Naive thymus-derived CD4-positive, alpha-beta T cell (primary cell): Measurements from ENCODE around the gene DOCK4. TPM values are rescaled to one million over a fixed set of nuclear protein-coding genes. Genes with fewer than 3 reads are reported as not detected.

Experiments used
- ATAC-seq: fragments of 150-1000 bp; cut with Tn5 transposase; 2 replicates; pipeline ENCODE4 v1.10.0; 2021; ENCODE audit warnings: mild to moderate bottlenecking, moderate library complexity
- CTCF ChIA-PET: fragments of 350-600 bp; sonication (Branson Sonifier 250); formaldehyde crosslinking; loops from one replicate; lab custom pipeline; 2021; ENCODE audit warnings: antibody characterized with exemption; lab: Charles Lee
- POLR2A ChIA-PET: fragments of 350-600 bp; sonication (Branson Sonifier 250); formaldehyde crosslinking; loops from one replicate; lab custom pipeline; 2021; ENCODE audit warnings: antibody characterized with exemption, inconsistent platforms; lab: Charles Lee
- DNase-seq, 9 donors: peaks; one replicate each; pipeline versions ENCODE4 v3.0.0 to v3.0.0-alpha.2; 2020 to 2022; ENCODE audit warnings: mixed read lengths in 1 of 9
- H3K27ac ChIP-seq: one replicate; pipeline ENCODE4 v1.7.0; 2013; ENCODE audit warnings: mild to moderate bottlenecking, low read depth, low read length, moderate library complexity
- H3K27me3 ChIP-seq, 2 donors: one replicate each; pipeline ENCODE4 v1.7.0; 2013; ENCODE audit warnings: low read length in 2 of 2, mild to moderate bottlenecking in 2 of 2, moderate library complexity in 2 of 2; ENCODE audit not compliant: control insufficient read depth in 2 of 2, insufficient read depth in 2 of 2
- H3K36me3 ChIP-seq, 3 experiments: 1 replicate in 2 of 3; 2 replicates in 1 of 3; pipeline ENCODE4 v1.7.0; 2013; ENCODE audit warnings: low read length in 3 of 3, mild to moderate bottlenecking in 3 of 3, moderate library complexity in 1 of 3; ENCODE audit not compliant: insufficient read depth in 3 of 3, control insufficient read depth in 2 of 3
- H3K4me1 ChIP-seq, 2 donors: one replicate each; pipeline ENCODE4 v1.7.0; 2013; ENCODE audit warnings: low read length in 2 of 2, mild to moderate bottlenecking in 2 of 2, moderate library complexity in 1 of 2; ENCODE audit not compliant: control insufficient read depth in 2 of 2, insufficient read depth in 2 of 2
- H3K4me3 ChIP-seq: 2 replicates; pipeline ENCODE4 v1.7.0; 2013; ENCODE audit warnings: mild to moderate bottlenecking, low read length
- H3K9me3 ChIP-seq, 3 experiments: 1 replicate in 2 of 3; 2 replicates in 1 of 3; pipeline ENCODE4 v1.7.0; 2013; ENCODE audit warnings: low read length in 3 of 3; ENCODE audit not compliant: control insufficient read depth in 2 of 3
- H3K27ac Mint-ChIP-seq, 9 donors: one replicate each; pipeline ENCODE4 v1.8.0; 2020 to 2022; ENCODE audit warnings: mixed read lengths in 9 of 9, mild to moderate bottlenecking in 8 of 9, moderate library complexity in 5 of 9, inconsistent platforms in 2 of 9
- H3K27me3 Mint-ChIP-seq, 5 donors: one replicate each; pipeline ENCODE4 v1.8.0; 2021 to 2022; ENCODE audit warnings: mixed read lengths in 5 of 5, mild to moderate bottlenecking in 1 of 5
- H3K36me3 Mint-ChIP-seq, 5 donors: one replicate each; pipeline ENCODE4 v1.8.0; 2020 to 2022; ENCODE audit warnings: mixed read lengths in 5 of 5, mild to moderate bottlenecking in 3 of 5, inconsistent platforms in 1 of 5
- H3K4me1 Mint-ChIP-seq, 7 donors: one replicate each; pipeline ENCODE4 v1.8.0; 2020 to 2022; ENCODE audit warnings: mixed read lengths in 7 of 7, mild to moderate bottlenecking in 3 of 7, inconsistent platforms in 1 of 7
- H3K4me3 Mint-ChIP-seq, 10 donors: one replicate each; pipeline ENCODE4 v1.8.0; 2020 to 2022; ENCODE audit warnings: mild to moderate bottlenecking in 10 of 10, mixed read lengths in 10 of 10, moderate library complexity in 6 of 10, inconsistent platforms in 2 of 10
- H3K9me3 Mint-ChIP-seq, 11 donors: one replicate each; pipeline ENCODE4 v1.8.0; 2020 to 2022; ENCODE audit warnings: mixed read lengths in 11 of 11, mild to moderate bottlenecking in 4 of 11, inconsistent platforms in 1 of 11, moderate library complexity in 1 of 11
- intact Hi-C, 2 donors: fragments of 100-400 bp; cut with micrococcal nuclease; formaldehyde crosslinking; loops; one replicate each; pipeline ENCODE4 v1.15.1; 2023
- polyA plus RNA-seq, 2 donors: library from polyadenylated mRNA; unstranded; fragments of 300-500 nt; fragmentation: Illumina TruSeq; gene quantifications; one replicate each; pipeline ENCODE4 v1.2.3, GENCODE V29; 2021
- total RNA-seq, 6 experiments: library from RNA in 5 of 6; stranded (reverse) in 5 of 6; gene quantifications; 1 replicate in 5 of 6; 2 replicates in 1 of 6; pipeline ENCODE4 v1.2.3 and lab custom pipeline; 2021 to 2026

DOCK4 gene
- total and polyA plus RNA-seq, 7 experiments from 2014 or later, result 0.16 to 3.1 (median 2.2) TPM; not detected in 1

DNA sequence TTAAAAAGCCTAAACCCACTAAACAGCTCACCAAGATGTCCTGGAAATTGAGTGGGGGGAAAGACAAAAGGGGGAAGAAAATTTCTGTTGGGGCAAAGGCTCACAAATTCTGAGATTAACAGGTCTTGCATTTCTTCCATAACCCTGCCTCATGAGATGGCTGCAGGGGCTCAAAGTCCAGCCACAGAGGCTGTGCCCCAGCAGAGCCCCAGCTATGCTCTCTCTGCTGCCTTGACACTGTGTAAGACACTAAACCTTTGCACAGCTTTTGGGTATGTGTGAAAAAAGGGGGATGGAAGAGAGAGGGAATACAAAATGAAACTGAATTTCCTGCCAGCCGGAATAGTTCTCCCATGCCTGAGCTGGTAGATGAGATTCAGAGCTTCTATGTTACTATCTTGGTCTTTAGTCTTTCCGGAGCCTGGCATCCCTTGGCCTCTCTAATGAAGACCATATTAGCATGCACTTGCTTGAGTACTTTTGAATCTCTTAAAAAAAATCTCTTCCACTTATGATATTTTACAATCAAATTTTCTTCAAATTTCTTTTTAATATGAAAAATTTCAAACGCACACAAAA lies 403.9 kb downstream of the DOCK4 start:
- H3K4me1 ChIP-seq, result no peaks in the 10 kb centered on the region
- ChIA-PET POLR2A (no interaction called here), CTCF (no interaction called here)
- intact Hi-C loops, result no loop called here
- no peaks in the 10 kb centered on the region for H3K27me3 ChIP-seq
- Mint-ChIP-seq H3K36me3 (peaks cover 0 to 17% (median 4%) of the 10 kb centered on the region in 5 donors), H3K27me3 (peaks cover 0 to 4% (median 0%) of the 10 kb centered on the region in 5 donors), H3K4me1 (no peaks in the 10 kb centered on the region), H3K27ac (no peak overlapping the region), H3K9me3 (peaks cover 11 to 67% (median 36%) of the 10 kb centered on the region in 11 donors), H3K4me3 (no peak overlapping the region)
- H3K27ac ChIP-seq, result no peak overlapping the region
- H3K36me3 ChIP-seq, result no peaks in the 10 kb centered on the region
- ATAC-seq, result no peak
- H3K4me3 ChIP-seq, result no peak overlapping the region
- DNase-seq, result no peak
- H3K9me3 ChIP-seq, result peaks cover 0 to 31% (median 0%) of the 10 kb centered on the region in 3 experiments

- Mint-ChIP-seq H3K4me3 (no peak overlapping the region), H3K36me3 (peaks cover 0 to 20% (median 4%) of the 10 kb centered on the region in 5 donors), H3K27ac (no peak overlapping the region), H3K9me3 (peaks cover 16 to 77% (median 40%) of the 10 kb centered on the region in 11 donors), H3K4me1 (no peaks in the 10 kb centered on the region), H3K27me3 (peaks cover 0 to 4% (median 0%) of the 10 kb centered on the region in 5 donors)
- POLR2A ChIA-PET, result no interaction called here
- Histone ChIP-seq H3K27me3 (no peaks in the 10 kb centered on the region), H3K4me1 (no peaks in the 10 kb centered on the region), H3K36me3 (no peaks in the 10 kb centered on the region), H3K9me3 (peaks cover 0 to 41% (median 0%) of the 10 kb centered on the region in 3 experiments), H3K4me3 (no peak overlapping the region), H3K27ac (no peak overlapping the region)
- intact Hi-C loops, result no loop called here
- CTCF ChIA-PET, result no interaction called here
- ATAC-seq, result no peak
- DNase-seq, result no peak
Measured at GRCh38 chr7:111801277-111801676, 404.9 kb downstream of the DOCK4 start.

DNA sequence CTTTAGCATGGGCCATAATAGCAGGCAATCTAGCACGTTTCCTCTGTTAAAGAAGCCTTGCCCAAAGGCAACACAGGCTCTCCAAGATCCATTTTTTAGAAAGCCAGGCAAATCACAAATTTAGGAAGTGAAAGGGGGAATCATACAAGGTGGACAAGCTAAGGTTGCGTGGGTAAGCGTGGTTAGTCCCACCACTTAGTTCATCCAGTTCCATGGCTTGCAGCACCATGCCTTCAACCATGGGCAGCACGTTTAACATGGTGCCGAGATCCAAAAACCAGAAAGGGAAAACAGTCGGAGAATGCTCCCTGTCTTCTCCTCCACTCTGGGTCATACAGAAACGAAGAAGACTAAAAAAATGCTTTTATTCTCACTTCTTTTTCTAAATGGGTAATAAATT lies 409.5 kb downstream of the DOCK4 start:
- Mint-ChIP-seq H3K27me3 (peaks cover 0 to 4% (median 0%) of the 10 kb centered on the region in 5 donors), H3K36me3 (peaks cover 0 to 34% (median 4%) of the 10 kb centered on the region in 5 donors), H3K9me3 (peaks cover 32 to 95% (median 53%) of the 10 kb centered on the region in 11 donors), H3K4me3 (no peak overlapping the region), H3K27ac (no peak overlapping the region), H3K4me1 (no peaks in the 10 kb centered on the region)
- H3K9me3 ChIP-seq, result peaks cover 0 to 60% (median 4%) of the 10 kb centered on the region in 3 experiments
- ChIA-PET POLR2A (no interaction called here), CTCF (no interaction called here)
- no peaks in the 10 kb centered on the region for H3K27me3 ChIP-seq
- ATAC-seq (no peak), DNase-seq (peak in 3 of 9 donors; percentile 0 to 4 (median 2))
- no peaks in the 10 kb centered on the region for H3K36me3 ChIP-seq
- H3K27ac ChIP-seq, result no peak overlapping the region
- intact Hi-C loops, result no loop called here
- H3K4me3 ChIP-seq, result no peak overlapping the region
- H3K4me1 ChIP-seq, result no peaks in the 10 kb centered on the region

GRCh38 chr7:111789870-111790269 lies 416.3 kb downstream of the DOCK4 start:
- Mint-ChIP-seq H3K9me3 (peaks cover 9 to 33% (median 22%) of the 10 kb centered on the region in 11 donors), H3K36me3 (peaks cover 0 to 12% (median 0%) of the 10 kb centered on the region in 5 donors), H3K4me1 (no peaks in the 10 kb centered on the region), H3K4me3 (no peak overlapping the region), H3K27ac (no peak overlapping the region), H3K27me3 (peaks cover 0 to 13% (median 2%) of the 10 kb centered on the region in 5 donors)
- Histone ChIP-seq H3K27me3 (peaks cover 0 to 4% of the 10 kb centered on the region in 2 donors), H3K4me1 (no peaks in the 10 kb centered on the region), H3K4me3 (no peak overlapping the region), H3K9me3 (peaks cover 0 to 13% (median 0%) of the 10 kb centered on the region in 3 experiments), H3K36me3 (no peaks in the 10 kb centered on the region), H3K27ac (no peak overlapping the region)
- DNase-seq (no peak), ATAC-seq (no peak)
- ChIA-PET POLR2A (no interaction called here), CTCF (no interaction called here)
- intact Hi-C loops, result no loop called here

DNA sequence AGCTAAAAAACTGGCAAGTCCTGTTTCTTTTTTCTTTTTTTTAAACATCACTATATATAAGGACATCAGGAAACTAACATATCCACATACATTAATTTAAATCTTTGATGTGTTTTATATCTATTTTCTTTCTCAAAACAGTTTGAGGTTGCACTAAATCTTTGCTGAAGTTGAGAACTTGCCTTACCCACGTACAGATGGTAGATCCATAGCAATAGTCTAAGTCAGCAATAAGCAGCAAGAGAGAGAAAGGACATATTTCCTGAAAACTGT lies 417.2 kb downstream of the DOCK4 start:
- H3K36me3 Mint-ChIP-seq, result peaks cover 0 to 3% (median 0%) of the 10 kb centered on the region in 5 donors
- H3K4me1 ChIP-seq, result no peaks in the 10 kb centered on the region
- H3K9me3 Mint-ChIP-seq, result peaks cover 1 to 24% (median 15%) of the 10 kb centered on the region in 11 donors
- H3K9me3 ChIP-seq, result peaks cover 0 to 5% (median 0%) of the 10 kb centered on the region in 3 experiments
- no peak overlapping the region for H3K27ac Mint-ChIP-seq
- DNase-seq (no peak), ATAC-seq (no peak)
- H3K36me3 ChIP-seq, result no peaks in the 10 kb centered on the region
- no peak overlapping the region for H3K4me3 ChIP-seq
- H3K4me1 Mint-ChIP-seq, result no peaks in the 10 kb centered on the region
- H3K27me3 ChIP-seq, result peaks cover 0 to 4% of the 10 kb centered on the region in 2 donors
- intact Hi-C loops, result no loop called here
- H3K27me3 Mint-ChIP-seq, result peaks cover 0 to 22% (median 7%) of the 10 kb centered on the region in 5 donors
- POLR2A ChIA-PET, result no interaction called here
- H3K27ac ChIP-seq, result no peak overlapping the region
- H3K4me3 Mint-ChIP-seq, result no peak overlapping the region
- CTCF ChIA-PET, result no interaction called here

GRCh38 chr7:111788286-111789047 lies 417.7 kb downstream of the DOCK4 start:
- intact Hi-C loops, result no loop called here
- Mint-ChIP-seq H3K27ac (no peak overlapping the region), H3K4me3 (no peak overlapping the region), H3K9me3 (peaks cover 0 to 19% (median 11%) of the 10 kb centered on the region in 11 donors), H3K27me3 (peaks cover 0 to 24% (median 7%) of the 10 kb centered on the region in 5 donors), H3K4me1 (no peaks in the 10 kb centered on the region), H3K36me3 (no peaks in the 10 kb centered on the region)
- no peak overlapping the region for H3K27ac ChIP-seq
- peaks cover 0 to 4% of the 10 kb centered on the region in 2 donors for H3K27me3 ChIP-seq
- ChIA-PET POLR2A (no interaction called here), CTCF (no interaction called here)
- ATAC-seq (no peak), DNase-seq (no peak)
- H3K36me3 ChIP-seq, result no peaks in the 10 kb centered on the region
- peaks cover 0 to under 1% (median 0%) of the 10 kb centered on the region in 3 experiments for H3K9me3 ChIP-seq
- H3K4me3 ChIP-seq, result no peak overlapping the region
- no peaks in the 10 kb centered on the region for H3K4me1 ChIP-seq
